Measurements from ENCODE around the gene TLK2.

Gene TLK2

DNA sequence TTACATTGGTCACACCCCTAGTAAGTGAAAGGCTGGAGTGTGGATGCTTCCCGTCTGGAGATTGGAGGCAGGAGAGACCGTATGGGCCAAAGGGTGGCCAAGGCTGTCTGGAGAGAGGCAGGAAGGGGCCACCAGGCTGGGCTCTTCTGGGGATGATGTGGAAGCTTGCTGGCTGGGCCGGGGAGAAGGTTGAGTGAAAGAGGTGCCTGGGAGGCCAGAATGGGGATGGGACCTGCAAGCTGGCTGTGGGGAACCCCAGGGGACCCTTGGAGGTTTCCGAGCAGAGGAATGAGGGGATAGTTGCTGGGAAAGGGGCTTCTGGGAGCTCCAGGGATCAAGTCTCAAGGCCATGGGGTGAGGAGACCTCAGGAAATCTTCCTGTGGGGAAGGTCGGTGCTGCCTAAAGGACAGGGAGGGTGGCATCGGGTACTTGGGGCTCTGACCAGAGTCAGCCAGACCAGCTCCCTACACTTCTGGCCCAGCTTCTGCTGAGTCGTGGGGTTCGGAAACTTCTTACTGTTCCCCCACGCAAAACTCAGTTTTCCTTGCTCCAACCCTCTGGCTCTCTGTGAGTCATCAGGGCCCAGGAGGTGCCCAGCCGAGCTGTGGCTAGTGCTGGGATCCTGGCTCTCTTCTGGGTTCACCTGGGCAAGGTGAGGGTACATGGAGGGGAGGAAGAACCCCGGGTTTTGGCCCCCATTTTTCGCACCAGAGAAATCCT, 151.9 kb downstream of the TLK2 start:
- DNase-seq: no peak

DNA sequence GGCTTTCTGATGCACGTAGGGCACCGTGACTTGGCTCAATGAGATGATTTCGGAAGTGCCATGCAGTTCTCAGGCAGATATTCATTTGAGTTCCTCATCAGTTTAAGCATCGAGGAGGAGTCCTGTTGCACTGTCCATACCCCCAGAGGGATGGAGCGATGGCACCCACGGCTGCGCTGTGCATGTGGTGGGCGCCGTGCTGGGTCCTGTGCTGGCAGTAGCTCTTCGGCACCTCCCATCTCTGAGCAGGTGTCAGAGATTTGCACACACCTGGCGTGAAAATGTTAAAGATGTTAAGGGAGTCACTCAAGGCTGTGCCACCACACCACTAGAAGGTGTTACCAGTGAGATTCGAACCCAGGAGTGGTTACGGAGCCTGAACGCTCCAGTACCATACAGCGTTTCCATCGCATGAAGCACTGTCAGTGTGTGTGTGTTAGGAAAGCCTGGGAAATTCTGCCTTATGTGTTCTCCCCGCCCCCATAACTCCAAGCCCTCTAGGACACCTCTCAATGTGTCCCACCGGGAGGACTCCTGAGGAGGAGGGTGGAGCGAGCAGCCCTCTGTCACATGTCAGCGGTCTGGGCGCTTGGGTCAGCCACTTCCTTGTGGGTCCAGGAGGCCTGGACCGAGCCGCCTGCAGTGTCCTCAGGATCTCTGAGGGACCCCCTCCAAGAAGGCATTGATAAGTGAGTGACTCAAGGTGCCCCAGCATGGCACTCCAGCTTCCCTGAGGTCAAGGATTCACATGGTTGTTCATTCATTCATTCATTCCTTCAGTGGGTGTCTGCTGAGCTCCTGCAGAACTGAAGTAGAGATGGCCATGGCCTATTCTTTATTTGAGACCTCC, 152.7 kb downstream of the TLK2 start:
- DNase-seq: no peak

DNA sequence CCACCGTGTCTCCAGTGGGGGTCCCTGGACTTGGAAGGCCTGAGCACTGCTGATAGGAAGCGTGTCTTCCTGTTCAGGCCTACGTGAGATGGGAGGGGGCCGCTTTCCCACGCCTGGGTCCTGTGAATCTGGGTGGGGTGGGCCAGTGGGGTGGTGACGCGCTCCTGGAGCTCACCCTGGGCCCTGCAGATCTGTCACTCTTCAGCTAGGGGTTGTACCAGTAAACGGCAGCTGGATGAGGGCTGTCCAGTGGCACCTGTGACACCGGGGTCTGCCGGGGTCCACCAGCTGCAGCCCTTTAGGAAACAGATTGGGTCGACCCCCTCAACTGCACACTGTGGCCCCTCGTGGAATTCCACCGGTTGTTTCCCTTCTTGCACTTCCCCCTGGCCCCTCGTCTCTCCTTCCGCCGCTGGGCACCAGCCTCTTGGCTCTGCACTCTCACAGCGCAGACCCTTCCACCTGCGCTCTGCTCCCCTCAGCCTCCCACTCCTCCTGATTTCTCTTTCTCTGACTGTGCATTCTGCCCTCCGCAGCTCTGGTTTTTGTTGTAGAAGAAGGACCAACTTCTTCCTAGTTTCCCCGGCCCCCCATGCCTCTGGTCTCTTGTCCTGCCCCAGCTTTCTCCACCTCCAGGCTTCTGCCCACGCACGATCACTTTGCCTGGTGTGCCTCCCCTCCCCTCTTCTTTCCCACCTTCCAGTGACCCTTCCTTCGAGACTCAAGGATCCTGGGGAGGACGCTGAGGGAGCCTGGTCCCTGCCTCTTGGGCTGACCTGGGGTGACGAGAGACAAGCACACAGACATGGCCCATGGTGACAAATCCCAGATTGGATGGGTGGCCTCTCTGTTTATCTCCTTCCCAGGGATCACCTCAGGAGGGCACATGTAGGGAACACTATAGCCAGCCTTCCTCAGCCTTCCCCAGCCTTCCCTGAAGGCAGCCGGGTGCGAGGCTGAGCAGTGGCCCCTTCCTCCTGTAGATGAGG, 153.6 kb downstream of the TLK2 start:
- no peak for DNase-seq

DNA sequence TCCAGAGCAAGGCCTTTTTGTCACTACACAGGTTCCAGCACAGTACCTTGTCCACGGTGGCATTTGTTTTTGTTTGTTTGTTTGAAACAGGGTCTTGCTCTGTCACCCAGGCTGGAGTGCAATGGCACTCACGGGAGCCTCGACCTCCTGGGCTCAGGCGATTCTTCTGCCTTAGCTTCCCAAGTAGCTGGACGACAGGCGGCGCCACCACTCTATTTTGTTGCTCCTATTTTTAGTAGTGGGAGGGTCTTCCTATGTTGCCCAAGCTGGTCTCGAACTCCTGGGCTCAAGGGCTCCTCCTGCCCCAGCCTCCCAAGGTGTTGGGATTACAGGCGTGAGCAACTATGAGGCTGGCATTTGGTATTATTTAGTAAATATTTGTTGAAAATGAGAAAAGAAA, 159.2 kb downstream of the TLK2 start:
- DNase-seq: no peak

DNA sequence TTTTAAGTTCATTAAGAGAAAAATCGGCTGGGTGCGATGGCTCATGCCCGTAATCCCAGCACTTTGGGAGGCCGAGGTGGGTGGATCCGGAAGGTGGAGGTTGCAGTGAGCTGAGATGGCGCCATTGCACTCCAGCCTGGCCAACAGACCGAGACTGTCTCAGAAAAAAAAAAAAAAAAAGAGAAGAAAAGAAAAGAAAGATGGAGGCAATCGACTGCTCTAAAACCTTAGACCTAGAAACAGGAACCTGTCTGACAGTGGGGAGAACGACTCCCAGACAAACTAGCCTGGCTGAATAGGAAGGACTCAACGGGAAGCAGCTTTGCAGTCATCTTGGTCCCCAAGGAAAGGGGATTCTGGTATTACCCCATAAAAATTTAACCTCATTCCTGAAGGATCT, 162.5 kb downstream of the TLK2 start:
- DNase-seq: no peak

DNA sequence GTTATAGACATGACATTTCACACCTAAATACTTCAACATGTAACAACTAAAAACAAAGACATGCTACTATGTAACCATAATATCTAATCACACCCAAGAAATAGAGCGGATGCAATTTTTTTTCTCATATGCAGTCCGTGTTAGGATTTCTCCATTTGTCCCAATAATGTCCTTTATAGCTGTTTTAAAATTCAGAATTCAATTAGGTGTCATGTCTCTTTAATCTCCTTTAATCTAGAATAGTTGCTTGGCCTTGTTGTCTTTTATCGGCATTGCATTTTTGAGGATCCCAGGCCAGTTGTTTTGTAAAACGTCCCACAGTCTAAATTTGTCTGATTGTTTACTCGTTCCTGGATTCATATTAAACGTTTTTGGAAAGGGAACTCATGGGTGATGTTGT, 163.3 kb downstream of the TLK2 start:
- no peak for DNase-seq

DNA sequence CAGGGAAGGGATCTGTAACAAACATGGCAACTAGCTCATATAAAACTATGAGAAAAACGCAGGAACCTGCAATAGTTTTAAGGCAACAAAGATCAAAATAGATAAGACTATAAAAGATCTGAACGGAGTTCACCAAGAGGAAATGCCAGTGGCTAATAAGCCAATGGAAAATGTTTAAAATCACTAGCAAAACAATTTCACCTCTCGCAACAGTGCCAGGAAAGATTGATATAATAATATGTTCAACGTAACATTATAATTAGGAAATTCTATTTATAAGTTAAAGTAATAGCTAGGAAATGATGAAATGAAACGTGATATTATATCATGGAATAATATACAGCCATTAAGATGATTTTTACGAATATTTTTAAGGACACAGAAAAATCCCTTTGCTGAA, 164.9 kb downstream of the TLK2 start:
- no peak for DNase-seq

DNA sequence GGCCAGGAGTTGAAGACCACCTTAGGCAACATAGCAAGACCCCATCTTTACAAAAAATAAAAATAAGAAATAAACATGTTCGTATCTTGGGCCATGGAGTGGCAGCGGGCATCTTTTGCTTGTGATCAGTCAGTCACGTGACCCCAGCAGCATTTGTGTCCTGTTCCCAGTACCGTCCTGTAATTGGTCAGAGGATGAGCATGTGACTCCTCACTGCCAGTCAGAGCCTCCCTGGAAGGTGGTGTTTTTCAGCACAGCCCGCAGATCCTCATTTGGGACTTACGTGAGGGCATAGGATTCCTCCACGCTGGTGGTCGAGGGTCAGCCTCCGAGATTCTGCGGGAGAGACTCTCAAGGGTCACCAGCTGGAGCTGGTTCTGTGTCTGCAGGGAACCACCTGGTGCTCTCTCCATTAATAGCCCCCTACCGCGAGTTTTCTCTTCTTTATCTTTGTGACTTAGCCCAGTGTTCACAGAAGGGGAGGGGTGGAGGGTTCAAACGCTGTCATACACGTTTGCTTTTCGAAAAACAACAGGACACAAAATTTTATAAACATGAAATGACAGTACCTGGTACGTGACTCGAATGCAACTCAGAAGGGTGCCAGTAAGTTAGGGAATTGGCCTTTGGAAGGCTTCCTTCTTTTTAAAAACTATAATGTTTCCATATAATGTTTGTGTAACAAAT, 166.0 kb downstream of the TLK2 start:
- DNase-seq: no peak

DNA sequence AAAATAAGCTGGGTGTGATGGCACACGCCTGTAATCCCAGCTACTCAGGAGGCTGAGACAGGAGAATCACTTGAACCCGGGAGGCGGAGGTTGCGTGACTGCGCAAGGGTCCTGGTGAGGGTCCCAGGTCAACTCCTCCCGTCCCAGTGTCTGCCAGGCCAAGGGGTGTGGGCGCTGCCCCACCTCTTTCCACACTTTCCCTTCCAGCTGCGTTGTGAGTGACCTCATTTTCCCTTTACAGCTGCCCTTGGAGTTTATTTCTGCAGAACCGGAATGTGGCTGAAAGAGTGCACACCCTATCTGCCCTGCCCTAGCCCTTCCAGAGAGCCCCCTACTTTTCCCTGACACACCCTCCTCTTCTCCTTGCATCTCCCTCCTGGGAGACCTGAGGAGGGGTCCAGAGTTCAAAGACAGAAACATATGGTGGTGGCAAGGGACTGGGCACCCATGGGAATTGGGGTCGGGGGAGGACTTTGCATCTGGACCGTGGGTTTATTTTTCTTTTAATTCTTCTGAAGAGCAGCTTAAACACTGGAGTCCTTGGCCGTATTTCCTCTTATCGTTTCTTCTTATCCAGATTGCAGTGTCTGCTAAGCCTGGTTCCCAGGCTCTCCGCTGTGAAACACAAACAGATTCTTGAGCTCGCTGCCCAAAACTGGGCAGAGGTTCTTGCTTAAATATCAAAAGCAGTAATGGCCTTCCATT, 169.8 kb downstream of the TLK2 start:
- DNase-seq: no peak

DNA sequence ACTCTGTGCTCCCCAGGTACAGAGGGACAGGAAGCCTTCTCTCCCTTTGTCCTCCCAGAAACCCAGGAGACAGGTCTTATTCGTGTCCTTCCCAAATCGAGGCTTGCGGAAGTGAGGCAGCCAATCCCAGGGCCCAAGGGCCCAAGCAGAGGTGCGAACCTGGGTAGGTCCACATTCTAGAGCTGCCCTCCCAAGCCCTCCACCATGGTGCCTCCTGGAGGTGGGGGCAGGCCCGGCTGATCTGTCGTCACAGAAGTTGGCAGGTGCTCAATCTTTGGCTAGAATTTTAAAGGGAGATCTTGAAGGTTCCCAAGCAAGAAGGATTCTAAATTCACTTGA, 170.3 kb downstream of the TLK2 start:
- DNase-seq: no peak

DNA sequence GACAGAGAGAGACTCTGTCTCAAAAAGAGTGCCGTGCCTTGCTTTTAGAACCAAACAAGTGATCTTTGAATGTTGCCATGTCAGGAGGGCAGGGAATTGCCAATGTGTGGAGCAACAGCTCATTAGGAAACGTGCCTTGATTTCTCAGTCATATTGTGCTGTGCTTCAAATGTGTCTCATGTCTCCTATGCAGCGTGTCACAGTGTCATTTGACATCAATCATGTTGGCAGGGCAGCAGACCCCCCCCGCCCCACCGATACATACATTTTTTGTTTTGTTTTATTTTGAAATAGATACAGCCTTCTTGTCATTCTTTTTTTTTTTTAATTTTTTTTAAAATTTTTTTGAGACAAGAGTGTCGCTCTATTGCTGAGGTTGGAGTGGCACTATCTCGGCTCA, 170.9 kb downstream of the TLK2 start:
- DNase-seq: no peak

DNA sequence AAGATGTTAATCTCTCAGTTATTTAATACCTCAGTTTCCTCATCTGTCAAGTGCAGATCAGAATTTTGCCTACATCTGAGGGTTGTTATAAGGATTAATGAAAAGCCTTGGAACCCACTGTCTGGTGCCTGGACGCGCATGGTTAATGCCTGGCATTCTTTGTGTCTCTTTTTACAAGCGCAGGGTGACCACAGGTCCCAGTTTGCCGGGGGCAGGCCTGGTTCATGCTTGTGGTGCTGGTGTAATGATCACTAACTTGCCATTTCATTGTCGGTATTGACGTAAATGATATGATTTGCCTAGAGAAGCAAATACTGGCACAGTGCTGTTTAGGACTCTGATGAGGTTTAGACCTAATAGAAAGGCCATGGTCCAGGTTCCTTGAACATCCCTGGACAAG, 172.0 kb downstream of the TLK2 start:
- DNase-seq: no peak

DNA sequence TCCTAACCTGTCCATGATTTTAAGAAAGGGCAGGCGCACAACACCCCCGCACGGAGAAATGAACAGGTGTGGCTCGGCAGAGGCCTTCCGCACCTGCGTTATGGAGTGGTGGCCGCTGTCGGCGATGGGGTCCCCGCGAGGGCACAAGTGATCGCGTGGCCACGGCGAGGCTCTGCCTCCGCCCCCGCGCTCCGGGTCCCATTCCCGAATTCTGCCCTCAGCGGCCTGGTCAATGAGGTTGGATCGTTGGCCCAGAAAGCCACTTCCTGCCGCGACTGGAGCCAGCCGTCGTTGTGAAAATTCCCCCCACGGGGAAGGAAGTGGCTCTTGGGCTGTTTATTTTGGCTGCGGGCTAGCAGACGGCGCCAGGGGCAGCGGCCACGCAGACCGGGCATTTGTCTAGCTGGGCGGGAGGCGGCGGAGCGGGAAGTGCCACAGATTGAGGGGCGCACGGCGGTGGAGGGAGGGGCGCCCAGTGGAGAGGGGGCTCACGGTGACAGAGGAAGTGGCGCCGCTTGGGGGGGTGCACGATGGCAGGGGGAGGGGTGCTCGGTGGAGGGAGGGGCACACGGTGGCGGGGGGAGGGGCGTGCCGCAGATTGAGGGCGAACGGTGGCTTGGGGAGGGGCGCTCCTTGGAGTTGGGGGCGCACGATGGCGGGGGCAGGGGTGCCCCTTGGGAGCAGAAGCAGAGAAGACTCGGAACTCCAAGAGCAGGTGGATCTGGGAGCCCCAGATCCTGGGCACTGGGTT, 173.8 kb downstream of the TLK2 start:
- DNase-seq: peak; percentile 70

DNA sequence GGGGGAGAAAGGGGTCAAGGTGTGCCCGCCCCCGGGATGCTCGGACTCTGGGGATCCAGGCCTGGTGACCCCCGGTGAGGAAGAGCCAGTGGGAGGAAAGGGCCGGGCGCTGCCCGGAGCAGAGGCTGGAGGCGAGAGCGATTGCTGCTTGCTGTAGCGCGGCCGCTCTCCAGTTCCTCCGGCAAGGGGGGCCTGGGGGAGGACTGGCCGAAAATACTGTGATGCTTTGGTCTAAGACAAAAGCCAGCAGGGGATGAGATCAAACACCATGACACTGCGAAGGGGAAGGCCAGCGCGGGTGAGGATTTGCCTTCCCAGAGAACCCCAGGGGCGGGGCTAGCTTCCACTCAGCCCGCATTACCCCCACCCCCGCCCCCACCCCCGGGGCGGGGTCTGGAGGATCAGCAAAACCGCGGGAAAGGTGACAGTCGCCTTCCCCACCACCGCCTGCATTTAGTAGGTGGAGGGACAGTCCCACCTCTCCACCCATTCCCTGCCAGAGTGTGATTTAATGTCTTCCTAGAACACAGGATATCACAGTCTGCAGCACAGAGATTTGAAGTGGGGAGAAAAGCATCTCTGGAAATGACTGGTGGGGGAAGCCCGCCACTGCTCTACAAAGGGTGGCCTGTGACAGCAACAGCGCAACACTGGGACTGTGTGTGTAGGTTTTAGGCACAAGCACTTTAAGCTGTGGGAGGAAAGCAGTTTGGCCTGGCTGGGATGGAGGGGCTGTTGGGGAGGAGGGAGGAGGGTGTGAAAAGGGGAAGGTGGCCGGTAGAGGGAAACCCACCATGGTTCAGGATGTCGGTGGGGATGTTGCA, 174.6 kb downstream of the TLK2 start:
- DNase-seq: peak; percentile 86

DNA sequence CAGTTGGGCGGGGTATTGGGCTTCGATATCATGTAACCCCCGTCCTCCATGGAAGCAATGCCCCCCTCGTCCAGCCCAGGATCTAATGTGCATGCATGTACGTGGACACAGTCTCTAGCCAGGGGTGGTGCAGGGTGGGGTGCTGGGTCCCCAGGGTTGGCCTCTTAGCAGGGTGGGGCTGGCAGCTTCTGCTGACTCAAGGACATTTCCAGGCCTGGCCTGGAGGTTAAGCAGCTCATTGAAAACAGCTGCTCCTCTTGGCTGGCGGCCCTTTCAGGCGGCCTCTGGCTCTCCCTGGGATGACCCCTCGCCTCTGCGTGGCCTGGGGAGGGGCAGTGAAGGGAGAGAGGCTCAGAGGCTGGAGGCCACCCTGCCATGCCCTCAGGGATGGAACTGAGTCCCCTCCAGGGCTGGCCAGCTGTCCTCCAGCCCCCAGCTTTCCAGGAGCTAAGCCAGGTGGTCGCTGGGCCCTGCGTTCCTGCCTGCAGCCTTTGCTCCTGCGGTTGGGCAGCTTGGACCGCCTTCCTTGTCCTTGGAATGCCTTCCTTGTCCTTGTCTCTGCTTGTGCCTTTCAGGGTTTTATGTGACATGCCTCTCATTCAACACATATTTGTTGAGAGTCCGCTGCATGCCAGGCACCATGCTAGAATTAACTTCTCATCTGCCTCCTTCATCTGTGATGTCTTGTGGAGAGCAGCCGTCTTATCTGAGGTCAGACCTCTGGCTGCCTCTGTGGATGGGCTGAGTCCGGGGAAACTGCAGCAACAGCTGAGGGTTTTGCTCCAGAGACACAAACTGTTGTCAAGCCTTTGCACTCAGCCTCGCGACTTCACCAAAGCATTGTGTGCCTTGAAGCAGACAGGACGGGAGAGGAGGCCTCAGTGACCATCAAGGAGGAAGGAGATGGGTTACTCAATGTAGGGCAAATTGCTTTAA, 175.5 kb downstream of the TLK2 start:
- DNase-seq: no peak

DNA sequence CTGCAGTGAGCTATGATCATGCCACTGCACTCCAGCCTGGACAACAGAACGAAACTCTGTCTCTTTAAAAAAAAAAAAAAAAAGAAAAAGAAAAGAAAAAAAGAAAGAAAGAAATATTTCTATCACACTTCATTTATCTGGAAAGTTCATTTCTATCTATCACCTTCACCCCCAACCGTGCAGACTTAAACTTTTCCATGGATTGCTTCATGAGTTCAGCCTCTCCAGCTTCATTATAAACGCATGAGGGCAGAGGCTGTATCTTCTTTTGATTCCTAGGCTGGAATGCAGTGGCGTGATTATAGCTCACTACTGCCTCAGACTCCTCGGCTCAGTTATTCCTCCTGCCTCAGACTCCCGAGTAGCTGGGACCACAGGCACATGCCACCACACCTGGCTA, 177.0 kb downstream of the TLK2 start:
- DNase-seq: no peak

DNA sequence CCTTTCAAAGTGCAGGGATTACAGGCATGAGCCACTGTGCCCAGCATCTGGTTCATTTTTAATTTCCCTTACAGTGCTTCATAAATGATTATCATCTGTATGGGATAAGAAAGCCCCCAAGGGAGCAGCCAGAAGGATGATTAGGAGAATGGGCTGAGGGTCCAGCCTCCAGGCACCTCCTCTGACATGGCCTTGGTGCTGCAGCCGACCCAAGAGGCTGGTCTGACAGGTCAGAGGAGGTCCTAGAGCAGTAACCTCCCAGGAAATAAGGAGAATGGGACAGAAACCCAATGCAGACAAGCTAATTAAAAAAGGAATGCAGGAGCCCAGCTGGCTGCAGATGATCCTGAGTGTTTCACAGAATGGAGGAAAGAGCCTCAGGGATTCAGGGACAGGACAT, 177.8 kb downstream of the TLK2 start:
- no peak for DNase-seq

DNA sequence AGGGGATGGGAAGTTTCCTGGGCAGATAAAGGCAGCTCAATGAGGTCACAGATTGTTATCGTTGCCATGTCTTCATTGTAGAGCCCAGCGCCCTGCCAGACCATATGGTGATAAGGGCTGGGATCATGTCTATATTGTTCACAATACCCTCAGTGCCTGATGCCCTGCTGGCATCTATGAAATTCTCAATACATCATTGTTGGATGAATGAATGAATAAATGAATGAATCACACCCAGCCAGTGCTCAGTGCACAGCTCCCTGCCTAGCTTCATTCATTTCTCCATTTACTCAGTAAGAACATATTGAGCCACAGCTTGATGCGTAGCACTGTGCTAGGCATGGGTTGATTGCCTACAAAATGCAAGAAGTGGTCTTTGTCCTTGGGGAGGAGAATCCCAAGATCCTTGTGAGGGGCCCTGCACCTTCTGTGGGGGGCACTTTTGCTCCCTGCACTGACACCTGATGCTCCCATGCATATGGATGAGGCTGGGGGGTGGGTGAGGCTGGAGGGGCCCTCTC, 178.6 kb downstream of the TLK2 start:
- no peak for DNase-seq

DNA sequence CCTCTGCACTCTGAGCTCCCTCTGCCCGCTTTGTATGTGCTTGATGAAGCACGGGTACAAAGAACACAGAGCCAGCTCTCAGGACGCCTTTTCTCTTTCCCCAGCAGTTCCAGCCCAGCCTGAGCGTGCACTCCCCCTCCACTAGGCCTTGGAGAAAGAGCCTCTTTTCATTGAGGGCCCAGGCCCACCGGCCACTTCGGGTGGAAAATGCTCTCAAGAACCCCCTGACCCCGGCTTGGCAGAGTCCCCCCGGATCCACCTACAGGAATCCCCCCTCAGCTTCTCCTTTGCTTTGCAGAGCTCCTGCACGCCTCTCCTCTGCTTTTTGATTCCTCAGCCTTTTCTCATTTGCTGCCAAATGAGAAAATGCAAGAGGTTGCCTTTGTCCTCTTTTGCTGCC, 179.1 kb downstream of the TLK2 start:
- DNase-seq: no peak
